Activated CD4-positive, alpha-beta T cell treated with anti-CD3 and anti-CD28 coated beads for 1 hour (primary cell): ENCODE data around the gene FRYL.
"Not testable (repeated sequence)": the region's sequence is repeated elsewhere in the genome, so short reads cannot be mapped to it uniquely, and the experiment has no call there.

Source experiments
- DNase-seq: peaks from one replicate; pipeline ENCODE4 v3.0.0-alpha.2; 2020

The FRYL gene

GRCh38 chr4:48653217-48654014 is 126.7 kb downstream of the FRYL start:
- no peak for DNase-seq

GRCh38 chr4:48651914-48652313 is 128.2 kb downstream of the FRYL start:
- DNase-seq, result no peak

GRCh38 chr4:48649505-48649904 is 130.6 kb downstream of the FRYL start:
- no peak for DNase-seq

GRCh38 chr4:48645225-48645794 is 134.8 kb downstream of the FRYL start:
- no peak for DNase-seq

- DNase-seq, result no peak
These were observed 137.4 kb downstream of the FRYL start for GRCh38 chr4:48642421-48643374.

GRCh38 chr4:48641401-48641800 is 138.7 kb downstream of the FRYL start:
- no peak for DNase-seq

GRCh38 chr4:48640699-48641098 is 139.4 kb downstream of the FRYL start:
- no peak for DNase-seq

- DNase-seq, result no peak
These were observed 139.9 kb downstream of the FRYL start for GRCh38 chr4:48640225-48640624.

GRCh38 chr4:48639807-48640206 is 140.3 kb downstream of the FRYL start:
- no peak for DNase-seq

GRCh38 chr4:48638586-48638985 is 141.5 kb downstream of the FRYL start:
- DNase-seq, result not testable (repeated sequence)

- no peak for DNase-seq
These were observed 143.2 kb downstream of the FRYL start for GRCh38 chr4:48636911-48637310.

GRCh38 chr4:48635980-48636379 is 144.1 kb downstream of the FRYL start:
- no peak for DNase-seq

GRCh38 chr4:48635310-48635709 is 144.8 kb downstream of the FRYL start:
- no peak for DNase-seq

- DNase-seq, result no peak
These were observed 145.3 kb downstream of the FRYL start for GRCh38 chr4:48634688-48635308.

- no peak for DNase-seq
These were observed 146.4 kb downstream of the FRYL start for GRCh38 chr4:48633657-48634056.

- DNase-seq, result no peak
These were observed 150.6 kb downstream of the FRYL start for GRCh38 chr4:48629458-48629857.

GRCh38 chr4:48623182-48623780 is 156.8 kb downstream of the FRYL start:
- DNase-seq, result no peak

GRCh38 chr4:48620831-48621230 is 159.2 kb downstream of the FRYL start:
- no peak for DNase-seq

- DNase-seq, result no peak
These were observed 160.0 kb downstream of the FRYL start for GRCh38 chr4:48620093-48620492.

- DNase-seq, result no peak
These were observed 175.6 kb downstream of the FRYL start for GRCh38 chr4:48604527-48604926.

- DNase-seq, result no peak
These were observed 176.0 kb downstream of the FRYL start for GRCh38 chr4:48604041-48604440.

- DNase-seq, result no peak
These were observed 176.6 kb downstream of the FRYL start for GRCh38 chr4:48603366-48604003.
